ENCODE results near the gene AKIRIN2. TPM values are rescaled to one million over a fixed set of nuclear protein-coding genes. Genes with fewer than 3 reads are reported as not detected.
A peak's percentile ranks its signal among the peaks of the same experiment; 100 is the strongest.

The AKIRIN2 gene
- total and polyA plus RNA-seq, 2 of the 13 experiments (the other 11 are each of a cell fraction or from before 2014, with no cell fraction given): 15.6 to 23.4 TPM

- TF ChIP-seq NFIB (CRISPR knock-in tag; IDR thresholded peaks at IDR 0.05; ENCODE audit: borderline replicate concordance): no peak
- no peak for TF ChIP-seq NONO (IDR thresholded peaks at IDR 0.05)
- peak; percentile 78 for TF ChIP-seq NONO (CRISPR knock-in tag; conservative IDR thresholded peaks at IDR 0.05)
- TF ChIP-seq MLLT10 (CRISPR knock-in tag; IDR thresholded peaks at IDR 0.05): no peak; the same call in 1 of the 2 replicates
- TF ChIP-seq RBM22 (optimal IDR thresholded peaks at IDR 0.05; ENCODE audit: low read length): peak; percentile 96
- TF ChIP-seq ZNF7 (CRISPR knock-in tag; IDR thresholded peaks at IDR 0.05): no peak
- no peak for TF ChIP-seq ZNF615 (CRISPR knock-in tag; IDR thresholded peaks at IDR 0.05; ENCODE audit: borderline replicate concordance)
- TF ChIP-seq ZNF557 (CRISPR knock-in tag; IDR thresholded peaks at IDR 0.05): peak; percentile 80; the same call in 1 of the 2 replicates
- peak; percentile 99 for TF ChIP-seq HDAC2 (CRISPR knock-in tag; IDR thresholded peaks at IDR 0.05)
- no peak for TF ChIP-seq MNT (IDR thresholded peaks at IDR 0.05)
- TF ChIP-seq WIZ (CRISPR knock-in tag; IDR thresholded peaks at IDR 0.05): 0 out of 2 replicates have a peak, but pooled peaks have one; percentile 45
- peak; percentile 38 for TF ChIP-seq IKZF4 (CRISPR knock-in tag; IDR thresholded peaks at IDR 0.05; ENCODE audit: borderline replicate concordance, low read depth, not compliant biosample characterization)
- TF ChIP-seq JUN (CRISPR knock-in tag; IDR thresholded peaks at IDR 0.05): peak; percentile 91
- TF ChIP-seq SP140L (CRISPR knock-in tag; IDR thresholded peaks at IDR 0.05; ENCODE audit: borderline replicate concordance): peak; percentile 70; the same call in 1 of the 2 replicates
- TF ChIP-seq REPIN1 (CRISPR knock-in tag; IDR thresholded peaks at IDR 0.05; ENCODE audit: borderline replicate concordance, low read depth): peak; percentile 97
- TF ChIP-seq ZBTB39 (CRISPR knock-in tag; IDR thresholded peaks at IDR 0.05): peak; percentile 98
- peak; percentile 93 for TF ChIP-seq PHF21A (CRISPR knock-in tag; IDR thresholded peaks at IDR 0.05)
- TF ChIP-seq ZNF704 (CRISPR knock-in tag; IDR thresholded peaks at IDR 0.05; ENCODE audit: borderline replicate concordance): no peak
- peak; percentile 96 for TF ChIP-seq KDM6A (CRISPR knock-in tag; IDR thresholded peaks at IDR 0.05; ENCODE audit: low read depth)
- peak; percentile 89 for TF ChIP-seq TGIF2 (CRISPR knock-in tag; IDR thresholded peaks at IDR 0.05)
- peak; percentile 63; the same call in 1 of the 2 replicates for TF ChIP-seq ZNF792 (CRISPR knock-in tag; IDR thresholded peaks at IDR 0.05)
- no peak for TF ChIP-seq ZSCAN30 (CRISPR knock-in tag; IDR thresholded peaks at IDR 0.05)
- peak; percentile 94 for TF ChIP-seq MEF2D (CRISPR knock-in tag; IDR thresholded peaks at IDR 0.05)
- TF ChIP-seq HDAC1 (CRISPR knock-in tag; IDR thresholded peaks at IDR 0.05): peak; percentile 94
- peak; percentile 98 for TF ChIP-seq MED1 (CRISPR knock-in tag; IDR thresholded peaks at IDR 0.05)
- TF ChIP-seq ZBTB2 (CRISPR knock-in tag; IDR thresholded peaks at IDR 0.05; ENCODE audit: low read depth): no peak
- no peak for TF ChIP-seq PAX8 (CRISPR knock-in tag; IDR thresholded peaks at IDR 0.05; ENCODE audit: borderline replicate concordance)
Measured at GRCh38 chr6:87671555-87672029, 30.4 kb downstream of the AKIRIN2 start (continued).
